ENCODE data around the gene PCDHB12. TPM values are rescaled to one million over a fixed set of nuclear protein-coding genes. Genes with fewer than 3 reads are reported as not detected.

Gene PCDHB12
- total RNA-seq: under 0.01 and 0.28 TPM in 2 replicates

GRCh38 chr5:141208478-141208877 lies at the start of gene PCDHB12:
PCDHB12 (plus strand) TSS chr5:141208719; CDS start chr5:141208908, 189 bp downstream.

DNA sequence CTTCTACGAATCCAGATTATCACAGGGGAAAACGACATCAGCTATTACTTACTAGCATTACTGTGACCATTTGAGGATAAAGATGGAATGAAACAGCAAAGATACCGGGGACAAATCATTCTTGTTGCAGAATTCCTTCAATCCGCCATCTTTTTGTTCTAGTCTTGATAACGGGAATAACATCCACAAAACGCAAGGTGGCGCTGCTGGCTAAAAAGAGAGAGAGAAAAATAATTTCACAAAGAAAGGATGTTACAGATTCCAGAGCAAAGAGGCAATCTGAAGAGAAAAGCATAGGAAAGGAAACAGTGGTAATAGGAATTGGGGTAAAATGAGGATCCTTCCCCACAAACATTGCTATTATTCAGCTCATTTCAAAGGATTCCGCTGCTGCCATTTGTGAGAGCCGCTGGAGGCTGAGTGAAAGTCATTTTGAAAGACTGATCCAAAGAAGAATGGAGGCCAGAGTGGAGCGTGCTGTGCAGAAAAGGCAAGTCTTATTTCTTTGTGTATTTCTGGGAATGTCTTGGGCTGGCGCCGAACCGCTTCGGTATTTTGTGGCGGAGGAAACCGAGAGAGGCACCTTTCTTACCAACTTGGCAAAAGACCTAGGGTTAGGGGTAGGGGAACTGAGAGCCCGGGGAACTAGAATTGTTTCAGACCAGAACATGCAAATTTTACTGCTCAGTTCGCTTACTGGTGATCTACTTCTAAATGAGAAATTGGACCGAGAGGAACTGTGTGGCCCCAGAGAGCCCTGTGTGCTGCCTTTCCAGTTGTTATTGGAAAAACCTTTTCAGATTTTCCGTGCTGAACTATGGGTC lies 35.9 kb upstream of the PCDHB12 start, which contains the start of gene PCDHB7:
PCDHB7 (plus strand) TSS at position 264 of the 824 bp plus-strand sequence; CDS start at position 456, 192 bp downstream.

GRCh38 chr5:141177577-141178191 lies 30.8 kb upstream of the PCDHB12 start, which contains the start of gene PCDHB8:
PCDHB8 (plus strand) TSS chr5:141177790; CDS start chr5:141178035, 245 bp downstream.

DNA sequence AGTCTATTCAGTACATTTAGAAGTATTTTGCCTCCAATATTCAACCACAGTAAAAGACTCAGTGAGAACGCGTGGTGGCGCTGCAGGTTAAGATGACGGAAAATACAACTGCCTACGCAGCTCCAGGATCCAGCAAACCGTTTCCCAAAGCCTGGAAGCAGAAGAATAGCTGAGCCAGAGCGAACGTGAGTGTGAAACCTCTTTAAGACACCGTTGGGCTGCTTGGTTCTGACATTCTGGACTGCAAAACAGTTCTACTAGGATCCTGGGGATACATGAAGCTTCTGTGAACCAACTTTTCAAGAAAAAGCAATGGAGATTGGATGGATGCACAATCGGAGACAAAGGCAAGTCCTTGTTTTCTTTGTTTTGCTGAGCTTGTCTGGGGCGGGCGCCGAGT lies 26.3 kb upstream of the PCDHB12 start, which contains the start of gene PCDHB16:
PCDHB16 (plus strand) TSS at position 140 of the 400 bp plus-strand sequence; CDS start at position 313, 173 bp downstream.

DNA sequence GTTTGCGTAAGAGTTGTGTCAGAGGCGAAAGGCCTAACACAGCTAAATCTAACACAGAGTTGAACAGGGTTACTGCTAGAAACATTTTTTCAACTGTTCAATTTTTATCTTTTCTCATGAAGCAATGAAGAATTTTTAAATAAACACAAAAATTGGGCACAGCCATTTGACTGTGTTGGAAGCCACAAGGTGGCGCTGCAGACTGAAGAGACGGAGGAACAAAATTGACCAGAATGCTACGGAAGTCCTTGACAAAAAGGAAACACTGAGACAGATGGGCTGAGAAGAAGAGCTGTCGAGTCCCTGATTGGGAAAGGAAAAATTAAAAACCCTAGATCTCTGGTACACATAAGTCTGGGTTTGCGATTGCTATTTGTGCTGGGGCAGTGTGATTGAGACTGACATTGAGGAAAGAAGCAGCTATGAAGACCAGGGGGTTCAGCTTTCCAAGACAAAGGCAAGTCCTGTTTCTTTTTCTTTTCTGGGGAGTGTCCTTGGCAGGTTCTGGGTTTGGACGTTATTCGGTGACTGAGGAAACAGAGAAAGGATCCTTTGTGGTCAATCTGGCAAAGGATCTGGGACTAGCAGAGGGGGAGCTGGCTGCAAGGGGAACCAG lies 21.5 kb upstream of the PCDHB12 start, which contains the start of gene PCDHB9:
PCDHB9 (plus strand) TSS at position 265 of the 616 bp plus-strand sequence; CDS start at position 423, 158 bp downstream.

DNA sequence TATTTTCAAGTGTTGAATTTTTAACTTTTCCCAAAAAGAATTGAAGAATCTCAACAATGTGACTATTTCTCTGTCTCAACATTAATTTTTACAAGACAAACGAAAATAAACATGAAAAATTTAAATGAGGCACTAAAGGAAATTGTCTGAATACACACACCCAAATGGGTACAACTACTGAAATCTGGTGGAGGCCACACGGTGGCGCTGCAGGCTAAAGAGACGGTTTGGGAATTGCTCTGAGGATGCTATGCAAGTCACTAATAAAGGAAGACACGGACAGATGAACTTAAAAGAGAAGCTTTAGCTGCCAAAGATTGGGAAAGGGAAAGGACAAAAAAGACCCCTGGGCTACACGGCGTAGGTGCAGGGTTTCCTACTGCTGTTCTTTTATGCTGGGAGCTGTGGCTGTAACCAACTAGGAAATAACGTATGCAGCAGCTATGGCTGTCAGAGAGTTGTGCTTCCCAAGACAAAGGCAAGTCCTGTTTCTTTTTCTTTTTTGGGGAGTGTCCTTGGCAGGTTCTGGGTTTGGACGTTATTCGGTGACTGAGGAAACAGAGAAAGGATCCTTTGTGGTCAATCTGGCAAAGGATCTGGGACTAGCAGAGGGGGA lies 16.3 kb upstream of the PCDHB12 start, which contains the start of gene PCDHB10:
PCDHB10 (plus strand) TSS at position 244 of the 616 bp plus-strand sequence; CDS start at position 444, 200 bp downstream.

DNA sequence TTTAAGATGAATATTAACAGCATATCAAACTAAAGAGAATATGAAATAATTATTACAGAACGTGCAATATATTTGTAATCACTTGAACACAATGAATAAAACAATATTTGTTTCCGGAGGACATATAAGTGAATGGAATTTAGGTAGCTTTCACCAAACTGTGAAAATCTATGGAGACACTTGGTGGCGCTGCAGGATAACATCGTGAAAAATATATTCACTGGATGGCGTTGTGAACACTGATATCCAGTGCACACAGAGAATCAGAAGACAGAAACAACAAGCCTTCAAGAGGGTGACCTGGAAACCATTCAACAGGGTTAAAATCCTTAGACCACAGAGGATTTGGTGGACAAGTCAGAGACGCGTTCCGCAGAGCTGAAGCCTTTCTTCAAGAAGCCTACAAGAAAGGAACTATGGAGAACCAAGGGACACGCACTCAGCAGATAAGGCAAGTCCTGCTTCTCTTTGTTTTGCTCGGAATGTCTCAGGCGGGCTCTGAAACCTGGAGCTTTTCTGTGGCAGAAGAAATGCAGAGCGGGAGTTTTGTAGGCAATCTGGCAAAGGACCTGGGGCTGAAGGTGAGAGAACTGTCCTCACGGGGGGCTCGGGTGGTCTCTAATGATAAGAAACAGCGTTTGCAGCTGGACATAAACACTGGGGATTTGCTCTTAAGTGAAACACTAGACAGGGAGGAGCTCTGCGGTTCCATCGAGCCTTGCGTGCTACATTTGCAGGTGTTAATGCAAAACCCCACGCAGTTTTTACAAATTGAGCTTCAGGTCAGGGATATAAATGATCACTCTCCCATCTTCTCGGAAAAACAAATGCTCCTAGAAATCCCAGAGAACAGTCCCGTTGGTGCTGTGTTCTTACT lies 8.9 kb upstream of the PCDHB12 start, which contains the start of gene PCDHB11:
PCDHB11 (plus strand) TSS at position 269 of the 877 bp plus-strand sequence; CDS start at position 417, 148 bp downstream.

DNA sequence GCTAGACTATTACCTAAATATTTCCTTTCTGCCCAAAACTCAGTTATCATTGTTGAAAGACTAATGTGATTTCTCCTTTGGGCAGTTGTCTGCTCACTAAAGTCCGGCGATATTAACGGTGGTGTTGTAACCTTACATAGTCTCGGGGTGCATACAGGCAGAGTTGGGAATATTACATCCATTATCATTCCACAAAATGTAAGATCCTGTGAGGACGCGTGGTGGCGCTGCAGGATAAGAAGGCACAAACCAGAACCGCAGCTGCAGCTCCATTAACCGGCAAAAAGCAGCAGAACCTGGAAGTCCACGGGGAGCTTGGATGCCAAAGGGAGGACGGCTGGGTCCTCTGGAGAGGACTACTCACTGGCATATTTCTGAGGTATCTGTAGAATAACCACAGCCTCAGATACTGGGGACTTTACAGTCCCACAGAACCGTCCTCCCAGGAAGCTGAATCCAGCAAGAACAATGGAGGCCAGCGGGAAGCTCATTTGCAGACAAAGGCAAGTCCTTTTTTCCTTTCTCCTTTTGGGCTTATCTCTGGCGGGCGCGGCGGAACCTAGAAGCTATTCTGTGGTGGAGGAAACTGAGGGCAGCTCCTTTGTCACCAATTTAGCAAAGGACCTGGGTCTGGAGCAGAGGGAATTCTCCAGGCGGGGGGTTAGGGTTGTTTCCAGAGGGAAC lies 5.3 kb downstream of the PCDHB12 start, which contains the start of gene PCDHB13:
PCDHB13 (plus strand) TSS at position 264 of the 684 bp plus-strand sequence; CDS start at position 469, 205 bp downstream.

GRCh38 chr5:141223112-141223783 lies 14.7 kb downstream of the PCDHB12 start, which contains the start of gene PCDHB14:
PCDHB14 (plus strand) TSS chr5:141223343; CDS start chr5:141223506, 163 bp downstream.

GRCh38 chr5:141245250-141245717 lies 36.8 kb downstream of the PCDHB12 start, which contains the start of gene PCDHB15:
PCDHB15 (plus strand) TSS chr5:141245395; CDS start chr5:141245579, 184 bp downstream.

Other genes starting within 250 kb of the PCDHB12 start
- gene PCDHAC2, start 242.2 kb upstream of the PCDHB12 start, total RNA-seq: 0.19 and 1.4 TPM in 2 replicates
- not detected in 2 replicates for gene PCDHB1, start 157.3 kb upstream of the PCDHB12 start, total RNA-seq
- gene PCDHB2, start 114.1 kb upstream of the PCDHB12 start, total RNA-seq: 0.77 and 6.5 TPM in 2 replicates
- 0.19 and 3.9 TPM in 2 replicates for gene PCDHB3, start 108.2 kb upstream of the PCDHB12 start, total RNA-seq
- under 0.01 and 0.85 TPM in 2 replicates for gene PCDHB4, start 86.9 kb upstream of the PCDHB12 start, total RNA-seq
- 0.58 and 3.1 TPM in 2 replicates for gene PCDHB5, start 73.5 kb upstream of the PCDHB12 start, total RNA-seq
- under 0.01 and 0.28 TPM in 2 replicates for gene PCDHB6, start 58.7 kb upstream of the PCDHB12 start, total RNA-seq
- 0.19 and 1.1 TPM in 2 replicates for gene PCDHB7, start 36.1 kb upstream of the PCDHB12 start, total RNA-seq
- under 0.01 and 1.4 TPM in 2 replicates for gene PCDHB8, start 30.9 kb upstream of the PCDHB12 start, total RNA-seq
- 0.19 and 1.7 TPM in 2 replicates for gene PCDHB16, start 26.3 kb upstream of the PCDHB12 start, total RNA-seq
- gene PCDHB9, start 21.6 kb upstream of the PCDHB12 start, total RNA-seq: under 0.01 and 0.56 TPM in 2 replicates
- gene PCDHB10, start 16.4 kb upstream of the PCDHB12 start, total RNA-seq: 0.19 and 1.7 TPM in 2 replicates
- 0.19 and 0.85 TPM in 2 replicates for gene PCDHB11, start 9.1 kb upstream of the PCDHB12 start, total RNA-seq
- 0.19 and 1.1 TPM in 2 replicates for gene PCDHB13, start 5.2 kb downstream of the PCDHB12 start, total RNA-seq
- gene PCDHB14, start 14.6 kb downstream of the PCDHB12 start, total RNA-seq: 0.58 and 2.5 TPM in 2 replicates
- gene PCDHB15, start 36.7 kb downstream of the PCDHB12 start, total RNA-seq: 0.38 and 1.4 TPM in 2 replicates
- gene SLC25A2, start 95.3 kb downstream of the PCDHB12 start, total RNA-seq: under 0.01 and 0.19 TPM in 2 replicates
- 90.2 and 102 TPM in 2 replicates for gene TAF7, start 112.1 kb downstream of the PCDHB12 start, total RNA-seq
- 0.38 and 1.4 TPM in 2 replicates for gene PCDHGA1, start 121.8 kb downstream of the PCDHB12 start, total RNA-seq
- 1.5 and 3.1 TPM in 2 replicates for gene PCDHGA2, start 130.0 kb downstream of the PCDHB12 start, total RNA-seq
- gene PCDHGA3, start 135.1 kb downstream of the PCDHB12 start, total RNA-seq: 0.38 and 1.7 TPM in 2 replicates
- 0.38 and 3.1 TPM in 2 replicates for gene PCDHGB1, start 141.4 kb downstream of the PCDHB12 start, total RNA-seq
- 2.9 and 8.2 TPM in 2 replicates for gene PCDHGA4, start 146.3 kb downstream of the PCDHB12 start, total RNA-seq
- 1.2 and 2.5 TPM in 2 replicates for gene PCDHGB2, start 151.3 kb downstream of the PCDHB12 start, total RNA-seq
- gene PCDHGA5, start 155.4 kb downstream of the PCDHB12 start, total RNA-seq: 0.58 and 1.1 TPM in 2 replicates
- 1.9 and 4.5 TPM in 2 replicates for gene PCDHGB3, start 161.5 kb downstream of the PCDHB12 start, total RNA-seq
- gene PCDHGA6, start 165.2 kb downstream of the PCDHB12 start, total RNA-seq: 1.5 and 3.1 TPM in 2 replicates
- gene PCDHGA7, start 174.0 kb downstream of the PCDHB12 start, total RNA-seq: 1.5 and 3.7 TPM in 2 replicates
- gene PCDHGB4, start 179.0 kb downstream of the PCDHB12 start, total RNA-seq: 9.6 and 22.0 TPM in 2 replicates
- gene PCDHGA8, start 183.9 kb downstream of the PCDHB12 start, total RNA-seq: 1.3 and 2.8 TPM in 2 replicates
- gene PCDHGB5, start 189.2 kb downstream of the PCDHB12 start, total RNA-seq: 17.8 and 21.4 TPM in 2 replicates
- 2.1 and 3.1 TPM in 2 replicates for gene PCDHGA9, start 194.1 kb downstream of the PCDHB12 start, total RNA-seq
- 0.96 and 2.5 TPM in 2 replicates for gene PCDHGB6, start 199.3 kb downstream of the PCDHB12 start, total RNA-seq
- gene PCDHGA10, start 204.3 kb downstream of the PCDHB12 start, total RNA-seq: 1.2 and 3.4 TPM in 2 replicates
- 1.9 and 4.5 TPM in 2 replicates for gene PCDHGB7, start 209.0 kb downstream of the PCDHB12 start, total RNA-seq
- 3.1 and 4.5 TPM in 2 replicates for gene PCDHGA11, start 212.3 kb downstream of the PCDHB12 start, total RNA-seq
- 6.7 and 14.7 TPM in 2 replicates for gene PCDHGA12, start 221.8 kb downstream of the PCDHB12 start, total RNA-seq

Data from regular cardiac myocyte (primary cell).